HepG2 (cell line): ENCODE data around the gene RALBP1. TPM values are rescaled to one million over a fixed set of nuclear protein-coding genes. Genes with fewer than 3 reads are reported as not detected.

Source experiments
- AGO2 ChIP-seq: fragments of 200-400 bp; formaldehyde crosslinking; optimal IDR thresholded peaks from 2 replicates; pipeline ENCODE3; 2017; ENCODE audit warnings: mild to moderate bottlenecking, low read depth, low read length, moderate library complexity
- KDM5A ChIP-seq: fragments of 200-600 bp; sonication (generic); IDR thresholded peaks from 2 replicates; pipeline ENCODE4 v1.7.0; 2018; ENCODE audit warnings: antibody characterized with exemption, mild to moderate bottlenecking, low read length, borderline replicate concordance
- KLF13 ChIP-seq: sonication (generic); formaldehyde crosslinking; IDR thresholded peaks from 2 replicates; pipeline ENCODE4 v1.4.0; 2020; ENCODE audit warnings: mild to moderate bottlenecking, missing genetic modification reagents
- NFE2L2 ChIP-seq: fragments of 150-350 bp; IDR thresholded peaks from 2 replicates; pipeline ENCODE4 v1.6.1; 2014; ENCODE audit warnings: low read length
- PTBP1 ChIP-seq: fragments of 200-400 bp; formaldehyde crosslinking; IDR thresholded peaks from 2 replicates; pipeline ENCODE4 v1.6.1; 2018; ENCODE audit warnings: low read length, low read depth; ENCODE audit not compliant: poor library complexity, severe bottlenecking
- RAD21 ChIP-seq: fragments of 450-650 bp; formaldehyde crosslinking; IDR thresholded peaks from 2 replicates; pipeline ENCODE4 v1.5.0; 2020; ENCODE audit warnings: mild to moderate bottlenecking
- RXRB ChIP-seq: IDR thresholded peaks from 2 replicates; pipeline ENCODE4 v1.6.1; 2016; ENCODE audit warnings: borderline replicate concordance, missing genetic modification reagents, missing compliant biosample characterization
- STAG1 ChIP-seq: sonication (generic); formaldehyde crosslinking; IDR thresholded peaks from 2 replicates; pipeline ENCODE4 v1.4.0; 2020; ENCODE audit warnings: missing genetic modification reagents
- YY1 ChIP-seq: IDR thresholded peaks from 2 replicates; pipeline ENCODE4 v1.6.1; 2011; ENCODE audit warnings: low read length, low read depth, moderate library complexity, mild to moderate bottlenecking; ENCODE audit not compliant: insufficient read depth, insufficient replicate concordance
- ZNF451 ChIP-seq: sonication (generic); formaldehyde crosslinking; IDR thresholded peaks from 2 replicates; pipeline ENCODE4 v1.5.0; 2020; ENCODE audit warnings: mild to moderate bottlenecking, missing genetic modification reagents
- ZNF652 ChIP-seq: IDR thresholded peaks from 2 replicates; pipeline ENCODE4 v1.6.1; 2016; ENCODE audit warnings: low read depth, borderline replicate concordance
- ZNF891 ChIP-seq: sonication (generic); formaldehyde crosslinking; IDR thresholded peaks from 2 replicates; pipeline ENCODE4 v1.5.0; 2020; ENCODE audit warnings: mild to moderate bottlenecking, missing genetic modification reagents
- polyA plus RNA-seq, 8 experiments: library from polyadenylated mRNA; depleted of rRNA in 3 of 8; stranded (reverse) in 7 of 8; unstranded in 1 of 8; fragments of >200 nt; fragmentation: Illumina TruSeq in 4 of 8; extraction: Trizol in 4 of 8; gene quantifications; 2 replicates each; pipeline versions ENCODE4 v1.2.1 to v1.2.3, GENCODE V29; 2011 to 2016; ENCODE audit warnings: low read depth in 4 of 8, missing spikeins in 1 of 8, mixed read lengths in 1 of 8; ENCODE audit not compliant: insufficient read depth in 1 of 8
- total RNA-seq, 5 experiments: library from RNA; depleted of rRNA; stranded (reverse); fragments of >200 nt; fragmentation: Illumina TruSeq; extraction: Trizol; gene quantifications; 2 replicates each; pipeline ENCODE4 v1.2.3, GENCODE V29; 2016; ENCODE audit warnings: low read depth in 1 of 5
- TF ChIP-seq, protein P1 (sequence below): sonication (generic); formaldehyde crosslinking; IDR thresholded peaks from 2 replicates; pipeline ENCODE4 v1.5.0; 2020; ENCODE audit warnings: missing genetic modification reagents
- TF ChIP-seq, protein P2 (sequence below): sonication (generic); formaldehyde crosslinking; IDR thresholded peaks from 2 replicates; pipeline ENCODE4 v1.4.0; 2020; ENCODE audit warnings: missing genetic modification reagents, mild to moderate bottlenecking, borderline replicate concordance
- TF ChIP-seq, protein P3 (sequence below): sonication (generic); formaldehyde crosslinking; IDR thresholded peaks from 2 replicates; pipeline ENCODE4 v1.4.0; 2020; ENCODE audit warnings: missing genetic modification reagents; ENCODE audit errors: not compliant biosample characterization
- TF ChIP-seq, protein P4 (sequence below): sonication (generic); formaldehyde crosslinking; IDR thresholded peaks from 2 replicates; pipeline ENCODE4 v1.5.0; 2020; ENCODE audit warnings: mild to moderate bottlenecking, missing genetic modification reagents, borderline replicate concordance
- TF ChIP-seq, protein P5 (sequence below): sonication (generic); formaldehyde crosslinking; IDR thresholded peaks from 2 replicates; pipeline ENCODE4 v1.4.0; 2020; ENCODE audit warnings: missing genetic modification reagents

RALBP1 gene
- total and polyA plus RNA-seq, 2 of the 13 experiments (the other 11 are each of a cell fraction or from before 2014, with no cell fraction given): 24.5 to 33.1 TPM

DNA sequence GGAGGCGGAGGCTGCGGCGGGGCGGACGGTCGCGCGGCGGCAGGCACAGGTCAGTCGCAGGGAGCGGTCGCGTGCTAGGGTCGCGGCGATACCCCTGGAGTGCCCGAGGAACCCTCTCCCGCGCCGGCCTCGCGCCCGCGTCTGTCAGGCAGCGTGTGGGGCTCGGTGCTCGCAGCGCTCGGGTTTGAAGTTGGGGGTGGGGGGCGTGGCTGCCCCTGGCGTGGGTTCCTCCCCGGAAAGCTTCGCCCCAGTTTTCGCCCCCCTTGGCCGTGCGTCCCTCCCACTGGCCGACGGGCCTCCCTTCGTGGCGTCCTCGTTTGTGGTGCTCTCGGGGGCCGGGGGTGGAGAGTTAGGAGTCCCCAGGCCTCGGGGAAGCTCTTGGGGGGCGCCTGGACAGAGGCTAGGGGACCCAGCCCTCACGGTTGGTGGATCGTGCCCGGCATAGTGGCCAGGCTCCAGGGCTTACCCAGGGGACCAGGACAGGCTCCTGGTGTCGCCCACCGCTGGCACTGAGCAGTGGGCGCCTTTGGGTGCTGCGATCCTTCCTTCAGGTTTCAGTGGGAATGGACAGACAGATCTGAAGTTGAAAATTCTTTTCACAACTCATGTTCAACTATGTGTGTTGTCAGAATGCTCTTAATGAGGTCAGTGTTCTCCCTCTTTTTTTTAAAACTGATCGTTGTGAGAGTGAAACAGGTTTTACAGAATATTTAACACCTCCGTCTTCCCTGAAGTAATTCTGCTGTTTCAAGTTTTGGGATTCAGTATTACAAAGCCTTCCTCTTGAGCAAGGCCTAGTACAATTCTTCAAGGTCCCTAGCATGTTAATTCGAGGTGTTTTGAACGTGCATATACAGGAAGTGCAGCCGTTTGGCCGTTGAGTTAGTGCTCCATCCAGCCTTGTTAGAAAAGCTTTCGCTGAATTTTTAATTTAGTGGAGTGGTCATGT, 604 bp downstream of the RALBP1 start (continued):
- TF ChIP-seq, protein P1, sequence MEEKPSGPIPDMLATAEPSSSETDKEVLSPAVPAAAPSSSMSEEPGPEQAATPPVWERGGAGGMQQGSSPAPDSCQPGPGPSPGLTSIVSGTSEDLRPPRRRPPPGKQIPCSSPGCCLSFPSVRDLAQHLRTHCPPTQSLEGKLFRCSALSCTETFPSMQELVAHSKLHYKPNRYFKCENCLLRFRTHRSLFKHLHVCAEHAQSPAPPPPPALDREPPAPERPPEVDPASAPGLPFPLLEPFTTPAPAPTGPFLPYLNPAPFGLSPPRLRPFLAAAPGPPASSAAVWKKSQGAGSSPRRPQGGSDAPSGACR: 0 out of 2 replicates have a peak, but pooled peaks have one; percentile 53
- TF ChIP-seq YY1 (no peak), KLF13 (CRISPR knock-in tag) (no peak), ZNF451 (CRISPR knock-in tag) (no peak), NFE2L2 (no peak), ZNF891 (CRISPR knock-in tag) (peak; percentile 64; the same call in 1 of the 2 replicates), ZNF652 (CRISPR knock-in tag) (peak; percentile 31; the same call in 1 of the 2 replicates), KDM5A (peak; percentile 59; the same call in 1 of the 2 replicates), AGO2 (no peak), STAG1 (CRISPR knock-in tag) (no peak), RXRB (CRISPR knock-in tag) (no peak), PTBP1 (peak; percentile 76), RAD21 (peak; percentile 41; the same call in 1 of the 2 replicates)
- TF ChIP-seq, protein P2, sequence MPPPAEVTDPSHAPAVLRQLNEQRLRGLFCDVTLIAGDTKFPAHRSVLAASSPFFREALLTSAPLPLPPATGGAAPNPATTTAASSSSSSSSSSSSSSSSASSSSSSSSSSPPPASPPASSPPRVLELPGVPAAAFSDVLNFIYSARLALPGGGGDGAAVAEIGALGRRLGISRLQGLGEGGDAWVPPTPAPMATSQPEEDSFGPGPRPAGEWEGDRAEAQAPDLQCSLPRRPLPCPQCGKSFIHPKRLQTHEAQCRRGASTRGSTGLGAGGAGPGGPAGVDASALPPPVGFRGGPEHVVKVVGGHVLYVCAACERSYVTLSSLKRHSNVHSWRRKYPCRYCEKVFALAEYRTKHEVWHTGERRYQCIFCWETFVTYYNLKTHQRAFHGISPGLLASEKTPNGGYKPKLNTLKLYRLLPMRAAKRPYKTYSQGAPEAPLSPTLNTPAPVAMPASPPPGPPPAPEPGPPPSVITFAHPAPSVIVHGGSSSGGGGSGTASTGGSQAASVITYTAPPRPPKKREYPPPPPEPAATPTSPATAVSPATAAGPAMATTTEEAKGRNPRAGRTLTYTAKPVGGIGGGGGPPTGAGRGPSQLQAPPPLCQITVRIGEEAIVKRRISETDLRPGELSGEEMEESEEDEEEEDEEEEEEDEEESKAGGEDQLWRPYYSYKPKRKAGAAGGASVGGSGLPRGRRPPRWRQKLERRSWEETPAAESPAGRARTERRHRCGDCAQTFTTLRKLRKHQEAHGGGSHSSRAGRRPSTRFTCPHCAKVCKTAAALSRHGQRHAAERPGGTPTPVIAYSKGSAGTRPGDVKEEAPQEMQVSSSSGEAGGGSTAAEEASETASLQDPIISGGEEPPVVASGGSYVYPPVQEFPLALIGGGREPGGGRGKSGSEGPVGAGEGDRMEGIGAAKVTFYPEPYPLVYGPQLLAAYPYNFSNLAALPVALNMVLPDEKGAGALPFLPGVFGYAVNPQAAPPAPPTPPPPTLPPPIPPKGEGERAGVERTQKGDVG (CRISPR knock-in tag): no peak
- TF ChIP-seq, protein P3, sequence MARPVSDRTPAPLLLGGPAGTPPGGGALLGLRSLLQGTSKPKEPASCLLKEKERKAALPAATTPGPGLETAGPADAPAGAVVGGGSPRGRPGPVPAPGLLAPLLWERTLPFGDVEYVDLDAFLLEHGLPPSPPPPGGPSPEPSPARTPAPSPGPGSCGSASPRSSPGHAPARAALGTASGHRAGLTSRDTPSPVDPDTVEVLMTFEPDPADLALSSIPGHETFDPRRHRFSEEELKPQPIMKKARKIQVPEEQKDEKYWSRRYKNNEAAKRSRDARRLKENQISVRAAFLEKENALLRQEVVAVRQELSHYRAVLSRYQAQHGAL: no peak
- TF ChIP-seq, protein P4, sequence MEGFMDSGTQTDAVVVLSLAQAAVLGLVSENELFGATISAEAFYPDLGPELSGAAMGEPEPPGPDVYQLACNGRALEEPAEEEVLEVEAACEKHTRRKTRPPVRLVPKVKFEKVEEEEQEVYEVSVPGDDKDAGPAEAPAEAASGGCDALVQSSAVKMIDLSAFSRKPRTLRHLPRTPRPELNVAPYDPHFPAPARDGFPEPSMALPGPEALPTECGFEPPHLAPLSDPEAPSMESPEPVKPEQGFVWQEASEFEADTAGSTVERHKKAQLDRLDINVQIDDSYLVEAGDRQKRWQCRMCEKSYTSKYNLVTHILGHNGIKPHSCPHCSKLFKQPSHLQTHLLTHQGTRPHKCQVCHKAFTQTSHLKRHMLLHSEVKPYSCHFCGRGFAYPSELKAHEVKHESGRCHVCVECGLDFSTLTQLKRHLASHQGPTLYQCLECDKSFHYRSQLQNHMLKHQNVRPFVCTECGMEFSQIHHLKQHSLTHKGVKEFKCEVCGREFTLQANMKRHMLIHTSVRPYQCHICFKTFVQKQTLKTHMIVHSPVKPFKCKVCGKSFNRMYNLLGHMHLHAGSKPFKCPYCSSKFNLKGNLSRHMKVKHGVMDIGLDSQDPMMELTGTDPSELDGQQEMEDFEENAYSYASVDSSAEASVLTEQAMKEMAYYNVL (CRISPR knock-in tag): 0 out of 2 replicates have a peak, but pooled peaks have one; percentile 18
- TF ChIP-seq, protein P5, sequence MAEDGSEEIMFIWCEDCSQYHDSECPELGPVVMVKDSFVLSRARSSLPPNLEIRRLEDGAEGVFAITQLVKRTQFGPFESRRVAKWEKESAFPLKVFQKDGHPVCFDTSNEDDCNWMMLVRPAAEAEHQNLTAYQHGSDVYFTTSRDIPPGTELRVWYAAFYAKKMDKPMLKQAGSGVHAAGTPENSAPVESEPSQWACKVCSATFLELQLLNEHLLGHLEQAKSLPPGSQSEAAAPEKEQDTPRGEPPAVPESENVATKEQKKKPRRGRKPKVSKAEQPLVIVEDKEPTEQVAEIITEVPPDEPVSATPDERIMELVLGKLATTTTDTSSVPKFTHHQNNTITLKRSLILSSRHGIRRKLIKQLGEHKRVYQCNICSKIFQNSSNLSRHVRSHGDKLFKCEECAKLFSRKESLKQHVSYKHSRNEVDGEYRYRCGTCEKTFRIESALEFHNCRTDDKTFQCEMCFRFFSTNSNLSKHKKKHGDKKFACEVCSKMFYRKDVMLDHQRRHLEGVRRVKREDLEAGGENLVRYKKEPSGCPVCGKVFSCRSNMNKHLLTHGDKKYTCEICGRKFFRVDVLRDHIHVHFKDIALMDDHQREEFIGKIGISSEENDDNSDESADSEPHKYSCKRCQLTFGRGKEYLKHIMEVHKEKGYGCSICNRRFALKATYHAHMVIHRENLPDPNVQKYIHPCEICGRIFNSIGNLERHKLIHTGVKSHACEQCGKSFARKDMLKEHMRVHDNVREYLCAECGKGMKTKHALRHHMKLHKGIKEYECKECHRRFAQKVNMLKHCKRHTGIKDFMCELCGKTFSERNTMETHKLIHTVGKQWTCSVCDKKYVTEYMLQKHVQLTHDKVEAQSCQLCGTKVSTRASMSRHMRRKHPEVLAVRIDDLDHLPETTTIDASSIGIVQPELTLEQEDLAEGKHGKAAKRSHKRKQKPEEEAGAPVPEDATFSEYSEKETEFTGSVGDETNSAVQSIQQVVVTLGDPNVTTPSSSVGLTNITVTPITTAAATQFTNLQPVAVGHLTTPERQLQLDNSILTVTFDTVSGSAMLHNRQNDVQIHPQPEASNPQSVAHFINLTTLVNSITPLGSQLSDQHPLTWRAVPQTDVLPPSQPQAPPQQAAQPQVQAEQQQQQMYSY (CRISPR knock-in tag): no peak
